Left lobe of liver (tissue), 2 donors: ENCODE results near the gene TMEM86B. TPM values are rescaled to one million over a fixed set of nuclear protein-coding genes. Genes with fewer than 3 reads are reported as not detected.

ENCODE experiments used
- ATAC-seq: fragments of 200-7000 bp; cut with Tn5 transposase; one replicate; pipeline ENCODE4 v1.9.1; 2020; ENCODE audit warnings: mild to moderate bottlenecking, moderate library complexity
- DNase-seq: peaks from one replicate; pipeline ENCODE4 v3.0.0-alpha.2; 2020; ENCODE audit warnings: low spot score
- total RNA-seq: library from RNA; stranded (reverse); gene quantifications from one replicate; pipeline ENCODE4 v1.2.1, GENCODE V29; 2021
- donor health status: DM: no; HTN: no; CAD: no; lungs with moderate emphysema.
- donor health status: DM: no; HTN: yes; CAD: no.

Gene TMEM86B
- total RNA-seq, 1 donor from 2014 or later: 15.5 TPM

GRCh38 chr19:55257461-55258420 lies 29.2 kb upstream of the TMEM86B start:
- DNase-seq (no peak), ATAC-seq (no peak)

GRCh38 chr19:55256562-55257460 lies 28.2 kb upstream of the TMEM86B start:
- ATAC-seq (no peak), DNase-seq (no peak)

- ATAC-seq (no peak), DNase-seq (no peak)
Measured at GRCh38 chr19:55255618-55256423, 27.3 kb upstream of the TMEM86B start.

- DNase-seq (no peak), ATAC-seq (no peak)
Measured at GRCh38 chr19:55254625-55254977, 26.0 kb upstream of the TMEM86B start.

GRCh38 chr19:55253842-55254624 lies 25.5 kb upstream of the TMEM86B start:
- no peak for DNase-seq
- ATAC-seq: no peak

GRCh38 chr19:55252760-55253663 lies 24.4 kb upstream of the TMEM86B start:
- no peak for DNase-seq
- ATAC-seq: no peak

- ATAC-seq (no peak), DNase-seq (no peak)
Measured at GRCh38 chr19:55251341-55252081, 22.9 kb upstream of the TMEM86B start.

GRCh38 chr19:55250262-55251036 lies 21.9 kb upstream of the TMEM86B start:
- DNase-seq: no peak
- no peak for ATAC-seq

GRCh38 chr19:55249841-55250240 lies 21.3 kb upstream of the TMEM86B start:
- DNase-seq: no peak
- ATAC-seq: no peak

GRCh38 chr19:55248704-55249103 lies 20.1 kb upstream of the TMEM86B start:
- DNase-seq: no peak
- ATAC-seq: no peak

- DNase-seq (no peak), ATAC-seq (no peak)
Measured at GRCh38 chr19:55248166-55248675, 19.7 kb upstream of the TMEM86B start.

GRCh38 chr19:55247621-55248099 lies 19.1 kb upstream of the TMEM86B start:
- no peak for DNase-seq
- no peak for ATAC-seq

- DNase-seq (no peak), ATAC-seq (no peak)
Measured at GRCh38 chr19:55246462-55247451, 18.2 kb upstream of the TMEM86B start.

GRCh38 chr19:55245236-55245904 lies 16.8 kb upstream of the TMEM86B start:
- ATAC-seq (no peak), DNase-seq (no peak)

- no peak for DNase-seq
- no peak for ATAC-seq
Measured at GRCh38 chr19:55244004-55244680, 15.6 kb upstream of the TMEM86B start.
